Spleen (tissue), 7 donors: ENCODE measurements around the gene LIMA1.

Experiments used
- CTCF ChIP-seq, 11 experiments: fragments of 200-600 bp in 7 of 11; fragments of 450-650 bp in 4 of 11; sonication (generic) in 4 of 11; IDR thresholded peaks in 8 of 11; conservative IDR thresholded peaks in 3 of 11; 1 replicate in 7 of 11; 2 replicates in 4 of 11; pipeline versions ENCODE4 v1.4.0 to v1.8.0; 2016 to 2021; ENCODE audit warnings: antibody characterized with exemption in 11 of 11, inconsistent platforms in 4 of 11, mild to moderate bottlenecking in 1 of 11
- POLR2A ChIP-seq, 3 donors: fragments of 450-650 bp; IDR thresholded peaks; one replicate each; pipeline ENCODE4 v1.5.1; 2017; ENCODE audit warnings: antibody characterized with exemption in 3 of 3, mild to moderate bottlenecking in 1 of 3
- POLR2AphosphoS5 ChIP-seq, 3 donors: sonication (generic); formaldehyde crosslinking; IDR thresholded peaks; one replicate each; pipeline ENCODE4 v1.5.1; 2017; ENCODE audit warnings: antibody characterized with exemption in 3 of 3
- donor health status: DM: no; HTN: no; CAD: no; lungs with moderate emphysema.
- donor health status: DM: no; HTN: no; CAD: no.
- donor health status: DM: no; HTN: no; CAD: no.

GRCh38 chr12:50251619-50252252, 31.6 kb downstream of the LIMA1 start:
- TF ChIP-seq POLR2A (IDR thresholded peaks at IDR 0.05), result no peak
- TF ChIP-seq POLR2AphosphoS5 (IDR thresholded peaks at IDR 0.05), result no peak
- TF ChIP-seq CTCF (IDR thresholded peaks at IDR 0.05 in 8 of 11, conservative IDR thresholded peaks at IDR 0.05 in 3 of 11), result no peak
